Measurements from ENCODE around the gene FOXN3.

DNA sequence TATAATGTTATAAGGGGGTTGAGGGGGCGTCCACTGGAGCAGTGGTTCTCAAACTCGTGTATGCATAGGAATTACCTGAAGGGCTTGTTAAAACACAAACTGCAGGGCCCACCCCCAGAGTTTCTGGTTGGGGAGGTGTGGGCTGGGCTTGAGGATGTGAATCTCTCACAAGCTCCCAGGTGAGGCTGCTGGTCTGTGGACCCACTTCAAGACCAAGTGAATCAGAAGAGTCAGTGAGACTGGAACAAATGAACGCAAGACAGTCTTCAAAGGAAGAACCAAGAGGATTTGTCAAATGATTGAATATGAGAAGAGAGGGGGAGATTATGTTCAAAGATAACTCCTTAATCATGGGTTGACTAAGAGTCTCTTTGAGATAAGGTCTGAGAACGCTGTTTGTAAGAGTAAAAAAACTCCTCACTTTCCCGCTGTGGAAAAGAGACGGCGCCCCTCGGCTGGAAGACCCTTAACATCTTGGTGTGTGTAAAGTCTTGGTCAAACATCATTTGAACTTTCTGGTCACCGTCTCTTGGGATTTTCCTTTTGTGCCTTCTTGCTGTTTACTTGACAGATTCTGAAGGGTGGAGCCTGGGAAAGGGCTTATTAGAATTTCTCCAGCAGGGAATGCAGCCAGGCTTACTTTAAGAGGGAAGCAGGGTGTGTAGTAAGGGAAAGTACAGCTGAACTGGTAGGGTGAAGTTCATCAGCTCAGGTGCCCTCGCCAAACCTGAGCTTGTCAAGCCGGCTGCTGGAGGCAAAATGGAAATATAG lies 5.3 kb upstream of the FOXN3 start:
- TF ChIP-seq, protein P1, sequence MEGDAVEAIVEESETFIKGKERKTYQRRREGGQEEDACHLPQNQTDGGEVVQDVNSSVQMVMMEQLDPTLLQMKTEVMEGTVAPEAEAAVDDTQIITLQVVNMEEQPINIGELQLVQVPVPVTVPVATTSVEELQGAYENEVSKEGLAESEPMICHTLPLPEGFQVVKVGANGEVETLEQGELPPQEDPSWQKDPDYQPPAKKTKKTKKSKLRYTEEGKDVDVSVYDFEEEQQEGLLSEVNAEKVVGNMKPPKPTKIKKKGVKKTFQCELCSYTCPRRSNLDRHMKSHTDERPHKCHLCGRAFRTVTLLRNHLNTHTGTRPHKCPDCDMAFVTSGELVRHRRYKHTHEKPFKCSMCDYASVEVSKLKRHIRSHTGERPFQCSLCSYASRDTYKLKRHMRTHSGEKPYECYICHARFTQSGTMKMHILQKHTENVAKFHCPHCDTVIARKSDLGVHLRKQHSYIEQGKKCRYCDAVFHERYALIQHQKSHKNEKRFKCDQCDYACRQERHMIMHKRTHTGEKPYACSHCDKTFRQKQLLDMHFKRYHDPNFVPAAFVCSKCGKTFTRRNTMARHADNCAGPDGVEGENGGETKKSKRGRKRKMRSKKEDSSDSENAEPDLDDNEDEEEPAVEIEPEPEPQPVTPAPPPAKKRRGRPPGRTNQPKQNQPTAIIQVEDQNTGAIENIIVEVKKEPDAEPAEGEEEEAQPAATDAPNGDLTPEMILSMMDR (IDR thresholded peaks at IDR 0.05 in 4 of 5, conservative IDR thresholded peaks at IDR 0.05 in 1 of 5), result no peak
- no peak for TF ChIP-seq POLR2A (IDR thresholded peaks at IDR 0.05)

Data from gastrocnemius medialis (tissue), 4 donors.